ENCODE results near the gene PCMT1. TPM values are rescaled to one million over a fixed set of nuclear protein-coding genes. Genes with fewer than 3 reads are reported as not detected.

The PCMT1 gene
- total and polyA plus RNA-seq, 2 of the 8 experiments (the other 6 are each of a cell fraction or from before 2014, with no cell fraction given), result 84.3 to 91.3 TPM

DNA sequence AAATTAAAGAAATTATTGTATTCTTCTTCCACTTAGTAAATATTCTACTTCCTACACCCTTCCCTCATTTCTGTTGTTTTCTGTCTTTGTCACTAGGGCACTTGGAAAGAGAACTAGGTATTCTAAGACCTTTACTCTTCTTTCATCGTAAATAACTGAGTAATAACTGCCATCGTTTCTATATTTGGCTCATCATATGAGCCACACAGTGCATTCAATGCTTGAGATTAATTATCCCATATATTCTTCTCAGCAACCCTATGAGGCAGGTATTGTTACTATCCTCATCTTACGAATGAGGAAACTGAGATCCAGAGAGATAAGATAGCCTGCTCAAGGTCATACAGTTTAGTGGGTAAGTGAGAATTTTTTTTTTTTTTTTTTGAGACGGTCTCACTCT lies 75.8 kb downstream of the PCMT1 start:
- no peaks in the 10 kb centered on the region for H3K79me2 ChIP-seq (ENCODE audit: control insufficient read depth in 1 of 2, insufficient read depth in 2 of 2, low read length in 2 of 2)

More for the DNA sequence above, 75.8 kb downstream of the PCMT1 start:
- Histone ChIP-seq H2BK120ac (replicated peaks; ENCODE audit: low read depth, low read length) (no peak overlapping the region), H3K9ac (replicated peaks in 1 of 4; ENCODE audit: extremely low read depth in 1 of 4, low read depth in 3 of 4, low read length in 3 of 4) (no peak overlapping the region), H4K91ac (replicated peaks; ENCODE audit: insufficient read length, low read length) (no peak overlapping the region), H3K4me2 (ENCODE audit: insufficient read depth in 1 of 2, low read depth in 2 of 2, low read length in 2 of 2) (no peak overlapping the region), H4K8ac (ENCODE audit: extremely low read depth, insufficient read depth, low read length) (no peak overlapping the region), H2AK5ac (ENCODE audit: low read depth, low read length) (no peak overlapping the region), H4K20me1 (replicated peaks in 1 of 2; ENCODE audit: control insufficient read depth in 1 of 2, insufficient read depth in 2 of 2, low read length in 2 of 2) (no peaks in the 10 kb centered on the region), H3K4ac (replicated peaks; ENCODE audit: insufficient read length, low read depth, low read length) (no peak overlapping the region), H3K27ac (ENCODE audit: low read depth, low read length) (no peak overlapping the region), H4K5ac (ENCODE audit: insufficient read length, low read depth, low read length) (no peak overlapping the region), H2BK15ac (ENCODE audit: low read length) (no peak overlapping the region), H3K4me3 (ENCODE audit: extremely low read depth in 1 of 4, insufficient read depth in 2 of 4, low read depth in 3 of 4, low read length in 4 of 4) (no peak overlapping the region), H3K23ac (ENCODE audit: insufficient read length) (no peak overlapping the region), H3K79me1 (ENCODE audit: low read depth, low read length) (no peaks in the 10 kb centered on the region), H3K4me1 (replicated peaks in 1 of 4; ENCODE audit: control insufficient read depth in 3 of 4, insufficient read depth in 4 of 4, low read length in 3 of 4) (no peaks in the 10 kb centered on the region), H3K56ac (replicated peaks; ENCODE audit: insufficient read length, low read depth, low read length) (no peak overlapping the region), H2BK5ac (ENCODE audit: low read depth, low read length) (no peak overlapping the region), H3K14ac (ENCODE audit: insufficient read length) (no peak overlapping the region), H3K36me3 (ENCODE audit: control insufficient read depth in 2 of 4, insufficient read depth in 4 of 4, low read length in 3 of 4) (no peaks in the 10 kb centered on the region), H3K18ac (ENCODE audit: extremely low read depth, low read length) (no peak overlapping the region), H3K27me3 (replicated peaks in 1 of 4; ENCODE audit: control insufficient read depth in 3 of 4, extremely low read depth in 1 of 4, insufficient read depth in 3 of 4, low read length in 3 of 4) (no peaks in the 10 kb centered on the region), H3K9me3 (ENCODE audit: insufficient read depth in 2 of 2, low read depth in 1 of 2, low read length in 1 of 2) (no peaks in the 10 kb centered on the region), H2AFZ (ENCODE audit: low read length) (no peak overlapping the region), H2BK20ac (ENCODE audit: low read length) (no peak overlapping the region), H2BK12ac (ENCODE audit: low read depth, low read length) (no peak overlapping the region), H3K23me2 (ENCODE audit: low read depth, low read length) (no peaks in the 10 kb centered on the region)
- WGBS, 2 experiments (ENCODE audit: extremely low coverage in 1 of 2, insufficient coverage in 1 of 2, insufficient read length in 1 of 2, insufficient replicate concordance in 2 of 2, low coverage in 1 of 2, low lambda C conversion rate in 2 of 2, missing lambda C conversion rate in 1 of 2), result 95% methylated on average over 3 of the region's 4 CpGs; no CpG with 5 or more reads in 1 of the 2 experiments
- DNase-seq (ENCODE audit: low read depth in 1 of 2, low spot score in 2 of 2) (no peak), FAIRE-seq (no peak)
- ChIA-PET POLR2A (ENCODE audit: partially characterized antibody) (interaction anchor here (0.6 kb wide), 1 partner anchor 111 kb away, joined by 3 read pairs; no protein-coding TSS in a partner anchor), CTCF (ENCODE audit: partially characterized antibody) (interaction anchor here (0.7 to 17.8 kb wide), 4 partner anchors 16 to 73 kb away, joined by 3 to 195 read pairs (median 4); no protein-coding TSS in a partner anchor)
- TF ChIP-seq CEBPB (IDR thresholded peaks at IDR 0.05; ENCODE audit: low read depth, low read length), result no peak
- no peak for TF ChIP-seq ATF2 (IDR thresholded peaks at IDR 0.05; ENCODE audit: low read length)

Data from H1 (cell line).